ENCODE results near the gene CNGB1. TPM values are rescaled to one million over a fixed set of nuclear protein-coding genes. Genes with fewer than 3 reads are reported as not detected.
"Not testable (repeated sequence)": the region's sequence is repeated elsewhere in the genome, so short reads cannot be mapped to it uniquely, and the experiment has no call there.

Gene CNGB1
- total RNA-seq, 3 donors from 2014 or later (not counting 1 experiment from before 2014, with no cell fraction given), result not detected

GRCh38 chr16:57917489-57917888 is 53.4 kb downstream of the CNGB1 start:
- DNase-seq; H3K27me3 ChIP-seq (ENCODE audit: control insufficient read depth, insufficient read depth, low read length); H3K4me3 ChIP-seq (ENCODE audit: low read length); H3K27ac Mint-ChIP-seq; H3K9me3 Mint-ChIP-seq; H3K4me1 ChIP-seq (ENCODE audit: control insufficient read depth, insufficient read depth, low read length); H3K4me1 Mint-ChIP-seq; H3K36me3 ChIP-seq (ENCODE audit: control insufficient read depth, insufficient read depth, low read length); H3K27ac ChIP-seq (ENCODE audit: low read length); H3K36me3 Mint-ChIP-seq; H3K9me3 ChIP-seq (ENCODE audit: control insufficient read depth, insufficient read depth, low read length); H3K4me3 Mint-ChIP-seq; intact Hi-C loops (cut with micrococcal nuclease); ATAC-seq; H3K27me3 Mint-ChIP-seq (ENCODE audit: low read depth in 2 of 2): not testable (repeated sequence)
- WGBS (ENCODE audit: insufficient coverage), result 100% methylated on average over 2 of the region's 2 CpGs

DNA sequence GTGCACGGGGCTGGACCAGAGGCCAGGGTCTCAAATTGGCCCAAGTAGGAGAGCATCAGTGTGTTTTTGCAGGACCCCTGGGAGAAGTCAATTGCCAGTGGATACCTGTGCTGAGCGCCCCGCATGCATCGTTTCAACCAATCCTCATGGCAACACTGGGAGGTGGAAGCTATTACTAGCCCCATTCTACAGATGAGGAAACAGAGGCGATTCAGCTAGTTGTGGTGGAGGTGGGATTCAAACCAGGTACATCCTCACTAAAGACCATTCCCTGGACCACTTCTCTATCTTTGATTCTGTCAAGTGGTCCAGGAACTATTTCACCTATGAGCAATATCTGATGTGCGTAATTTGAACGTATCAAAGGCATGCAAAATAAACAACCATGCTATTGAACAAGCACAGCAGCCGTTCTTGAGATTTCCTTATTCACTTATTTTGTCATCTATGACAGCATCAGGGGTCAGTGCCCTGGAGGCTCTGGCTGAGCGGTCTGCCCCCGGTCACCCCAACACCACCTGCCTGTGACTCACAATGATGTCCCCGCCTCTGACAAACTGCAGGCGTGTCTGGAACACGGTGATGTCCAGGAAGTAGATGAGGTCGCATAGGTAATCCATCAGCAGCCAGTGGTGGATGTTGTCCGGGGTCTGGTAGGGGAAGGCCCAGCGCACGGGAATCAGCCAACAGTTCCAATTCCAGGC is 54.0 kb downstream of the CNGB1 start:
- Histone ChIP-seq H3K4me3 (ENCODE audit: low read length) (no peak overlapping the region), H3K36me3 (ENCODE audit: control insufficient read depth, insufficient read depth, low read length) (no peaks in the 10 kb centered on the region), H3K9me3 (ENCODE audit: control insufficient read depth, insufficient read depth, low read length) (no peaks in the 10 kb centered on the region), H3K27me3 (ENCODE audit: control insufficient read depth, insufficient read depth, low read length) (no peaks in the 10 kb centered on the region), H3K27ac (ENCODE audit: low read length) (no peak overlapping the region), H3K4me1 (ENCODE audit: control insufficient read depth, insufficient read depth, low read length) (no peaks in the 10 kb centered on the region)
- Mint-ChIP-seq H3K4me1 (no peaks in the 10 kb centered on the region), H3K9me3 (no peaks in the 10 kb centered on the region), H3K27ac (no peak overlapping the region), H3K27me3 (ENCODE audit: low read depth in 2 of 2) (peaks cover 0 to 6% of the 10 kb centered on the region in 2 donors), H3K4me3 (no peak overlapping the region), H3K36me3 (no peaks in the 10 kb centered on the region)
- WGBS (ENCODE audit: insufficient coverage), result 92% methylated on average over 16 of the region's 17 CpGs
- TF ChIP-seq CTCF (IDR thresholded peaks at IDR 0.05), result no peak
- DNase-seq (no peak), ATAC-seq (no peak)
- intact Hi-C loops (cut with micrococcal nuclease), result no loop called here

- Histone ChIP-seq H3K27ac (ENCODE audit: low read length) (no peak overlapping the region), H3K27me3 (ENCODE audit: control insufficient read depth, insufficient read depth, low read length) (no peaks in the 10 kb centered on the region), H3K36me3 (ENCODE audit: control insufficient read depth, insufficient read depth, low read length) (no peaks in the 10 kb centered on the region), H3K9me3 (ENCODE audit: control insufficient read depth, insufficient read depth, low read length) (no peaks in the 10 kb centered on the region), H3K4me3 (ENCODE audit: low read length) (no peak overlapping the region), H3K4me1 (ENCODE audit: control insufficient read depth, insufficient read depth, low read length) (no peaks in the 10 kb centered on the region)
- no peak for TF ChIP-seq CTCF (IDR thresholded peaks at IDR 0.05)
- Mint-ChIP-seq H3K36me3 (no peaks in the 10 kb centered on the region), H3K27me3 (ENCODE audit: low read depth in 2 of 2) (peaks cover 0 to 6% of the 10 kb centered on the region in 2 donors), H3K4me3 (no peak overlapping the region), H3K4me1 (no peaks in the 10 kb centered on the region), H3K27ac (no peak overlapping the region), H3K9me3 (no peaks in the 10 kb centered on the region)
- no peak for ATAC-seq
- intact Hi-C loops (cut with micrococcal nuclease), result no loop called here
- DNase-seq, result no peak
- WGBS (ENCODE audit: insufficient coverage), result 66% methylated on average over 11 of the region's 12 CpGs
These were observed 55.0 kb downstream of the CNGB1 start for GRCh38 chr16:57915811-57916488.

DNA sequence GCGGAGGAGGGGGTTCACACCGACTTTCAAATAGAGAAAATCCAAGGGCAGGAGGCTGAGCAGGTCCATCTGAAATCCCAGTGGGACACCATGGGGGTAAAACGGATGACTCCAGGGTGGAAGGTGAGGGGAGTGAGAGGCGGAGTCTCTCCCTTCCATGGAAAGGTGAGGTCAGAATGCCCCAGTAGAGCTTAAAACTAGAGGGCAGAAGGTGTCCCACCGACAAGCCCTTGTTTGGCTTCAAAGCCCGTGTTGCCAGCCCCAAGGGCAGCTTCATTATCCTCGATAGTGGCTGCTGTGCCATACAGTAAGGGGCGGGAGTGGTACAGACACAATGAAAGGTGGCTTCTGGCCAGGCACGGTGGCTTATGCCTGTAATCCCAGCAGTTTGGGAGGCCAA is 55.7 kb downstream of the CNGB1 start:
- WGBS (ENCODE audit: insufficient coverage), result 83% methylated on average over 9 of the region's 9 CpGs
- no peak for DNase-seq
- H3K27ac ChIP-seq (ENCODE audit: low read length), result no peak overlapping the region
- H3K27me3 Mint-ChIP-seq (ENCODE audit: low read depth in 2 of 2), result peaks cover 0 to 6% of the 10 kb centered on the region in 2 donors
- no peak overlapping the region for H3K4me3 Mint-ChIP-seq
- no peaks in the 10 kb centered on the region for H3K36me3 Mint-ChIP-seq
- no peak overlapping the region for H3K4me3 ChIP-seq (ENCODE audit: low read length)
- H3K9me3 ChIP-seq (ENCODE audit: control insufficient read depth, insufficient read depth, low read length), result no peaks in the 10 kb centered on the region
- no peaks in the 10 kb centered on the region for H3K27me3 ChIP-seq (ENCODE audit: control insufficient read depth, insufficient read depth, low read length)
- H3K27ac Mint-ChIP-seq, result no peak overlapping the region
- no peak for ATAC-seq
- H3K9me3 Mint-ChIP-seq, result no peaks in the 10 kb centered on the region
- no peaks in the 10 kb centered on the region for H3K4me1 ChIP-seq (ENCODE audit: control insufficient read depth, insufficient read depth, low read length)
- H3K36me3 ChIP-seq (ENCODE audit: control insufficient read depth, insufficient read depth, low read length), result no peaks in the 10 kb centered on the region
- intact Hi-C loops (cut with micrococcal nuclease), result no loop called here
- H3K4me1 Mint-ChIP-seq, result no peaks in the 10 kb centered on the region
- no peak for TF ChIP-seq CTCF (IDR thresholded peaks at IDR 0.05)

Data from natural killer cell (primary cell).